K562 (cell line): ENCODE data around the gene TMEM106B. TPM values are rescaled to one million over a fixed set of nuclear protein-coding genes. Genes with fewer than 3 reads are reported as not detected.

Experiments
- BACH1 ChIP-seq: fragments of 200-800 bp; sonication (Bioruptor generic); IDR thresholded peaks from 2 replicates; pipeline ENCODE4 v1.6.1; 2016; ENCODE audit warnings: missing genetic modification characterization, missing compliant biosample characterization
- CC2D1A ChIP-seq: fragments of 450-650 bp; IDR thresholded peaks from 2 replicates; pipeline ENCODE4 v1.6.1; 2017; ENCODE audit warnings: mild to moderate bottlenecking
- EP400 ChIP-seq: fragments of 450-650 bp; IDR thresholded peaks from 2 replicates; pipeline ENCODE4 v1.6.1; 2017; ENCODE audit warnings: antibody characterized with exemption, mild to moderate bottlenecking, moderate library complexity
- ETV1 ChIP-seq: fragments of 450-650 bp; conservative IDR thresholded peaks from 2 replicates; pipeline ENCODE4 v1.6.1; 2016; ENCODE audit warnings: missing genetic modification characterization, control low read depth, low read depth, missing compliant biosample characterization
- MCM2 ChIP-seq: fragments of 450-650 bp; IDR thresholded peaks from 2 replicates; pipeline ENCODE4 v1.6.1; 2017; ENCODE audit warnings: low read depth, mild to moderate bottlenecking
- NEUROD1 ChIP-seq: fragments of 150-350 bp; IDR thresholded peaks from 2 replicates; pipeline ENCODE4 v1.6.1; 2014; ENCODE audit warnings: borderline replicate concordance, low read length, low read depth; ENCODE audit not compliant: partially characterized antibody
- NR2C1 ChIP-seq, 2 experiments: fragments of 450-650 bp; IDR thresholded peaks; 2 replicates each; pipeline ENCODE4 v1.6.1; 2017; ENCODE audit warnings: mild to moderate bottlenecking in 2 of 2, antibody characterized with exemption in 1 of 2, inconsistent platforms in 1 of 2, missing compliant biosample characterization in 1 of 2, missing genetic modification characterization in 1 of 2
- NR2C2 ChIP-seq, 2 experiments: fragments of 200-800 bp in 1 of 2; sonication (Bioruptor generic) in 1 of 2; sonication (generic) in 1 of 2; formaldehyde crosslinking in 1 of 2; IDR thresholded peaks; 2 replicates each; pipeline versions ENCODE4 v1.6.1 to v1.8.0; 2016 to 2022; ENCODE audit warnings: mild to moderate bottlenecking in 1 of 2, missing compliant biosample characterization in 1 of 2, missing genetic modification characterization in 1 of 2, missing genetic modification reagents in 1 of 2
- SMAD1 ChIP-seq: fragments of 150-350 bp; IDR thresholded peaks from 2 replicates; pipeline ENCODE4 v1.6.1; 2014; ENCODE audit warnings: low read length, low read depth; ENCODE audit not compliant: partially characterized antibody
- THRAP3 ChIP-seq: fragments of 450-650 bp; IDR thresholded peaks from 2 replicates; pipeline ENCODE4 v1.6.1; 2016; ENCODE audit warnings: mild to moderate bottlenecking, inconsistent platforms, borderline replicate concordance
- ZNF282 ChIP-seq: sonication (generic); formaldehyde crosslinking; IDR thresholded peaks from 2 replicates; pipeline ENCODE4 v1.8.1; 2023; ENCODE audit warnings: missing genetic modification reagents
- ZNF324 ChIP-seq: fragments of 250-450 bp; sonication (Bioruptor Pico); IDR thresholded peaks from 2 replicates; pipeline ENCODE4 v1.4.0; 2020; ENCODE audit warnings: mild to moderate bottlenecking
- ZNF445 ChIP-seq: fragments of 250-450 bp; sonication (Bioruptor Pico); IDR thresholded peaks from 2 replicates; pipeline ENCODE4 v1.4.0; 2020; ENCODE audit warnings: low read depth, mild to moderate bottlenecking, moderate library complexity
- ZNF586 ChIP-seq: fragments of 450-650 bp; formaldehyde crosslinking; conservative IDR thresholded peaks from 2 replicates; pipeline ENCODE4 v1.4.0; 2020; ENCODE audit warnings: mild to moderate bottlenecking, moderate library complexity
- polyA plus RNA-seq, 8 experiments: library from polyadenylated mRNA; depleted of rRNA in 4 of 8; stranded (reverse) in 5 of 8; unstranded in 3 of 8; fragments of >200 nt; fragmentation: Nextera tagmentation in 2 of 8; fragmentation: Illumina TruSeq in 1 of 8; extraction: Ambion mirVana in 2 of 8; extraction: Trizol in 1 of 8; gene quantifications; 2 replicates each; pipeline versions ENCODE4 v1.2.1 to v1.2.3, GENCODE V29; 2011 to 2014; ENCODE audit warnings: inconsistent platforms in 1 of 8, missing spikeins in 1 of 8
- total RNA-seq, 7 experiments: library from RNA; depleted of rRNA in 6 of 7; stranded (reverse); fragments of >200 nt in 6 of 7; fragmentation: Illumina TruSeq in 2 of 7; extraction: Trizol in 2 of 7; gene quantifications; 2 replicates each; pipeline versions ENCODE4 v1.2.1 to v1.2.3, GENCODE V29; 2011 to 2021; ENCODE audit warnings: low replicate concordance in 1 of 7
- TF ChIP-seq, protein P1 (sequence below), 2 experiments: fragments of 450-650 bp in 1 of 2; sonication (generic) in 1 of 2; formaldehyde crosslinking in 1 of 2; IDR thresholded peaks; 2 replicates each; pipeline versions ENCODE4 v1.7.1 to v1.9.0; 2016 to 2022; ENCODE audit warnings: inconsistent platforms in 1 of 2, mild to moderate bottlenecking in 1 of 2, missing genetic modification reagents in 1 of 2
- TF ChIP-seq, protein P2 (sequence below), 2 experiments: fragments of 200-800 bp in 1 of 2; sonication (Bioruptor generic) in 1 of 2; sonication (generic) in 1 of 2; formaldehyde crosslinking in 1 of 2; IDR thresholded peaks in 1 of 2; conservative IDR thresholded peaks in 1 of 2; 2 replicates each; pipeline versions ENCODE4 v1.5.0 to v1.6.1; 2016 to 2020; ENCODE audit warnings: missing compliant biosample characterization in 1 of 2, missing genetic modification characterization in 1 of 2, missing genetic modification reagents in 1 of 2

TMEM106B gene
- total and polyA plus RNA-seq, 9 of the 15 experiments (the other 6 are each of a cell fraction or from before 2014, with no cell fraction given), result 8.6 to 30.4 (median 18.7) TPM

DNA sequence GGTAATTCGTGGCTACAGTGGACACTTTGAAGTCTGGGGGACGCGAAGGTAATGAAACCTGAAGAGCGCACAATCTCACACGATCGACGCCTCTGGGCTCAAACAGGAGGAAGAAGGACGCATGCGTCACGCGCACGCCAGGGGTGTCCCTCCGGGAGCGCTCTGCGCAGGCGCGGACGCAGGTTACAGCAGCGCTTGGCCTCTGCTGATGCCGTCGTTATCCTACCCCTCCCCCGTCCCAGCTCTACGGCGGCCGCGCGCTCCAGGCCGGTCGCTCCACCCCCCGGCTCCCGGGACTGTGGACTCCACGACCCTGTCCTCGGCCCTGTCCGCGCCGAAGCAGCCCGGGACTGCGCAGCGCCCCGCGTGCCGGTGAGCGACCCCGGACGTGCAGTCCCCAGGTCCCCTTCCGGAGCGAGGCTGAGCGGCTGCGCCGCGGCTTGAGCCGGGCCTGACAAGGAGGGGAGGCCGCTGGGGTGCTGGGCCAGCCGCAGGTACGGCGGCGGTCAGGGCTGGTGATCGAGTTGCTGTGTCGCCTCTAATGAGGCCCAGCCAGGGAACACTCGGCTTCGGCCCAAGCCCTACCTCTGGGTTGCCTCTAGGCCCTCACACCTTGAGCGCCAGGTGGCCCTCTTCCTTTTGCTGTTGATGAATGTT lies at the start of gene TMEM106B (continued):
- TF ChIP-seq, protein P1, sequence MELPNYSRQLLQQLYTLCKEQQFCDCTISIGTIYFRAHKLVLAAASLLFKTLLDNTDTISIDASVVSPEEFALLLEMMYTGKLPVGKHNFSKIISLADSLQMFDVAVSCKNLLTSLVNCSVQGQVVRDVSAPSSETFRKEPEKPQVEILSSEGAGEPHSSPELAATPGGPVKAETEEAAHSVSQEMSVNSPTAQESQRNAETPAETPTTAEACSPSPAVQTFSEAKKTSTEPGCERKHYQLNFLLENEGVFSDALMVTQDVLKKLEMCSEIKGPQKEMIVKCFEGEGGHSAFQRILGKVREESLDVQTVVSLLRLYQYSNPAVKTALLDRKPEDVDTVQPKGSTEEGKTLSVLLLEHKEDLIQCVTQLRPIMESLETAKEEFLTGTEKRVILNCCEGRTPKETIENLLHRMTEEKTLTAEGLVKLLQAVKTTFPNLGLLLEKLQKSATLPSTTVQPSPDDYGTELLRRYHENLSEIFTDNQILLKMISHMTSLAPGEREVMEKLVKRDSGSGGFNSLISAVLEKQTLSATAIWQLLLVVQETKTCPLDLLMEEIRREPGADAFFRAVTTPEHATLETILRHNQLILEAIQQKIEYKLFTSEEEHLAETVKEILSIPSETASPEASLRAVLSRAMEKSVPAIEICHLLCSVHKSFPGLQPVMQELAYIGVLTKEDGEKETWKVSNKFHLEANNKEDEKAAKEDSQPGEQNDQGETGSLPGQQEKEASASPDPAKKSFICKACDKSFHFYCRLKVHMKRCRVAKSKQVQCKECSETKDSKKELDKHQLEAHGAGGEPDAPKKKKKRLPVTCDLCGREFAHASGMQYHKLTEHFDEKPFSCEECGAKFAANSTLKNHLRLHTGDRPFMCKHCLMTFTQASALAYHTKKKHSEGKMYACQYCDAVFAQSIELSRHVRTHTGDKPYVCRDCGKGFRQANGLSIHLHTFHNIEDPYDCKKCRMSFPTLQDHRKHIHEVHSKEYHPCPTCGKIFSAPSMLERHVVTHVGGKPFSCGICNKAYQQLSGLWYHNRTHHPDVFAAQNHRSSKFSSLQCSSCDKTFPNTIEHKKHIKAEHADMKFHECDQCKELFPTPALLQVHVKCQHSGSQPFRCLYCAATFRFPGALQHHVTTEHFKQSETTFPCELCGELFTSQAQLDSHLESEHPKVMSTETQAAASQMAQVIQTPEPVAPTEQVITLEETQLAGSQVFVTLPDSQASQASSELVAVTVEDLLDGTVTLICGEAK (IDR thresholded peaks at IDR 0.05), result peak; percentile 63
- TF ChIP-seq, protein P1 (CRISPR knock-in tag; IDR thresholded peaks at IDR 0.05), result no peak; the same call in 1 of the 2 replicates
- no peak for TF ChIP-seq NEUROD1
- peak; percentile 26; the same call in 1 of the 2 replicates for TF ChIP-seq ZNF282 (CRISPR knock-in tag)
- TF ChIP-seq NR2C2 (CRISPR knock-in tag; IDR thresholded peaks at IDR 0.05), result no peak
- TF ChIP-seq NR2C2 (tag; IDR thresholded peaks at IDR 0.05), result peak; percentile 93
- peak; percentile 57 for TF ChIP-seq SMAD1
- TF ChIP-seq, protein P2, sequence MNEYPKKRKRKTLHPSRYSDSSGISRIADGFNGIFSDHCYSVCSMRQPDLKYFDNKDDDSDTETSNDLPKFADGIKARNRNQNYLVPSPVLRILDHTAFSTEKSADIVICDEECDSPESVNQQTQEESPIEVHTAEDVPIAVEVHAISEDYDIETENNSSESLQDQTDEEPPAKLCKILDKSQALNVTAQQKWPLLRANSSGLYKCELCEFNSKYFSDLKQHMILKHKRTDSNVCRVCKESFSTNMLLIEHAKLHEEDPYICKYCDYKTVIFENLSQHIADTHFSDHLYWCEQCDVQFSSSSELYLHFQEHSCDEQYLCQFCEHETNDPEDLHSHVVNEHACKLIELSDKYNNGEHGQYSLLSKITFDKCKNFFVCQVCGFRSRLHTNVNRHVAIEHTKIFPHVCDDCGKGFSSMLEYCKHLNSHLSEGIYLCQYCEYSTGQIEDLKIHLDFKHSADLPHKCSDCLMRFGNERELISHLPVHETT (CRISPR knock-in tag; conservative IDR thresholded peaks at IDR 0.05 in 1 of 2, IDR thresholded peaks at IDR 0.05 in 1 of 2), result peak in 1 of 2 experiments; percentile 70; a peak in 1 of 4 replicates
- TF ChIP-seq BACH1 (tag), result no peak
- no peak for TF ChIP-seq THRAP3
- TF ChIP-seq EP400, result peak; percentile 70; the same call in 1 of the 2 replicates
- TF ChIP-seq ZNF324 (CRISPR knock-in tag), result no peak
- TF ChIP-seq ZNF586 (CRISPR knock-in tag), result no peak
- TF ChIP-seq ETV1 (tag), result no peak; the same call in 1 of the 2 replicates
- no peak for TF ChIP-seq MCM2
- TF ChIP-seq ZNF445 (CRISPR knock-in tag), result no peak
- no peak for TF ChIP-seq CC2D1A
- TF ChIP-seq NR2C1 (IDR thresholded peaks at IDR 0.05), result no peak
- 0 out of 2 replicates have a peak, but pooled peaks have one; percentile 51 for TF ChIP-seq NR2C1 (tag; IDR thresholded peaks at IDR 0.05)
